Endothelial cell of umbilical vein (primary cell): ENCODE results near the gene RPL35. TPM values are rescaled to one million over a fixed set of nuclear protein-coding genes. Genes with fewer than 3 reads are reported as not detected.

Source experiments
- BruUV-seq: library from RNA; stranded (reverse); fragments of 400-500 nt; replicated peaks from 2 replicates; lab custom pipeline; 2021; lab: Mats Ljungman, UMichigan
- CTCF ChIA-PET: fragments of 300-600, 350-600 bp; sonication (Branson Sonifier 250); formaldehyde crosslinking; loops from one replicate; lab custom pipeline; 2021; ENCODE audit warnings: antibody characterized with exemption, inconsistent platforms; lab: Charles Lee
- POLR2A ChIA-PET: fragments of 300-600, 350-600 bp; sonication (Branson Sonifier 250); formaldehyde crosslinking; loops from one replicate; lab custom pipeline; 2021; ENCODE audit warnings: antibody characterized with exemption, inconsistent platforms; lab: Charles Lee
- DNase-seq: peaks from one replicate; pipeline ENCODE4 v3.0.0-alpha.2; 2011; ENCODE audit warnings: low read depth, low spot score
- FAIRE-seq: peaks from 2 replicates; lab custom pipeline; 2011; peaks lifted over from hg19 to GRCh38; lab: Jason Lieb, UNC
- H2AFZ ChIP-seq: 2 replicates; pipeline ENCODE4 v1.6.0; 2012; ENCODE audit warnings: low read depth, low read length, control low read depth, inconsistent platforms
- H3K27ac ChIP-seq: 2 replicates; pipeline ENCODE4 v1.5.1; 2011; ENCODE audit warnings: low read depth, mild to moderate bottlenecking, control low read depth, low read length, moderate library complexity; ENCODE audit not compliant: insufficient read depth
- H3K27me3 ChIP-seq, 2 experiments: 2 replicates each; pipeline versions ENCODE4 v1.6.0 to v1.6.1; 2011; ENCODE audit warnings: low read length in 2 of 2, mixed read lengths in 1 of 2; ENCODE audit not compliant: control insufficient read depth in 2 of 2, insufficient read depth in 2 of 2
- H3K36me3 ChIP-seq, 2 experiments: 2 replicates in 1 of 2; 3 replicates in 1 of 2; pipeline ENCODE4 v1.5.1; 2011; ENCODE audit warnings: low read length in 2 of 2, mild to moderate bottlenecking in 1 of 2, moderate library complexity in 1 of 2; ENCODE audit not compliant: control insufficient read depth in 2 of 2, insufficient read depth in 2 of 2; ENCODE audit errors: extremely low read depth in 1 of 2
- H3K4me1 ChIP-seq: 3 replicates; pipeline ENCODE4 v1.5.1; 2011; ENCODE audit warnings: mild to moderate bottlenecking, low read length; ENCODE audit not compliant: control insufficient read depth, insufficient read depth; ENCODE audit errors: extremely low read depth
- H3K4me2 ChIP-seq: 2 replicates; pipeline ENCODE4 v1.6.1; 2011; ENCODE audit warnings: low read length, control low read depth, mixed read lengths; ENCODE audit not compliant: insufficient read depth
- H3K4me3 ChIP-seq, 3 experiments: fragments of 200-600 bp in 1 of 3; sonication (generic), shearing (Covaris generic) in 1 of 3; replicated peaks in 1 of 3; 2 replicates each; pipeline ENCODE4 v1.5.1; 2011 to 2016; ENCODE audit warnings: control low read depth in 3 of 3, low read length in 3 of 3, mild to moderate bottlenecking in 2 of 3, inconsistent platforms in 1 of 3, low read depth in 1 of 3, moderate library complexity in 1 of 3; ENCODE audit not compliant: insufficient read depth in 1 of 3
- H3K79me2 ChIP-seq: 2 replicates; pipeline ENCODE4 v1.6.0; 2012; ENCODE audit warnings: low read length, inconsistent platforms; ENCODE audit not compliant: control insufficient read depth, insufficient read depth
- H3K9ac ChIP-seq: replicated peaks from 2 replicates; pipeline ENCODE3; 2011; ENCODE audit warnings: low read length, control low read depth; ENCODE audit not compliant: insufficient read depth; ENCODE audit errors: extremely low read depth
- H3K9me1 ChIP-seq: replicated peaks from 3 replicates; pipeline ENCODE4 v1.6.0; 2011; ENCODE audit warnings: mild to moderate bottlenecking, low read length; ENCODE audit not compliant: control insufficient read depth, insufficient read depth; ENCODE audit errors: extremely low read depth
- H3K9me3 ChIP-seq: replicated peaks from 2 replicates; pipeline ENCODE4 v1.5.1; 2012; ENCODE audit warnings: low read length, inconsistent platforms; ENCODE audit not compliant: control insufficient read depth, insufficient read depth
- H4K20me1 ChIP-seq: replicated peaks from 2 replicates; pipeline ENCODE3; 2011; ENCODE audit warnings: mild to moderate bottlenecking, low read length; ENCODE audit not compliant: control insufficient read depth, insufficient read depth; ENCODE audit errors: extremely low read depth
- CTCF ChIP-seq, 2 donors: IDR thresholded peaks; 1 replicate in 1 of 2; 2 replicates in 1 of 2; pipeline ENCODE4 v1.5.1; 2011; ENCODE audit warnings: low read length in 2 of 2, mild to moderate bottlenecking in 2 of 2, moderate library complexity in 2 of 2, control low read depth in 1 of 2, inconsistent platforms in 1 of 2, low read depth in 1 of 2; ENCODE audit not compliant: insufficient read depth in 1 of 2; ENCODE audit errors: extremely low read depth in 1 of 2
- FOS ChIP-seq: IDR thresholded peaks from 2 replicates; pipeline ENCODE4 v1.6.1; 2011; ENCODE audit warnings: mild to moderate bottlenecking, low read length, moderate library complexity, borderline replicate concordance; ENCODE audit not compliant: insufficient read depth
- GATA2 ChIP-seq: IDR thresholded peaks from 2 replicates; pipeline ENCODE4 v1.7.0; 2011; ENCODE audit warnings: low read depth, mild to moderate bottlenecking, moderate library complexity, mixed read lengths, low read length; ENCODE audit not compliant: insufficient read length, insufficient read depth
- MYC ChIP-seq: IDR thresholded peaks from one replicate; pipeline ENCODE4 v1.6.1; 2011; ENCODE audit warnings: mild to moderate bottlenecking, low read depth, low read length
- POLR2A ChIP-seq: IDR thresholded peaks from 2 replicates; pipeline ENCODE4 v1.6.1; 2012; ENCODE audit warnings: low read depth, mild to moderate bottlenecking, control low read depth, low read length
- dilution Hi-C: fragments of 300-500 bp; cut with MboI; formaldehyde crosslinking; loops from one replicate; pipeline ENCODE4 v1.15.0; 2019; ENCODE audit warnings: low sequenced_read_pairs; ENCODE audit not compliant: extremely low pct_ligation_motif_present
- intact Hi-C: fragments of 100-400 bp; cut with micrococcal nuclease; formaldehyde crosslinking; loops from one replicate; pipeline ENCODE4 v1.10.0; 2022
- polyA plus RNA-seq, 4 experiments: library from polyadenylated mRNA; depleted of rRNA in 3 of 4; stranded (reverse) in 3 of 4; unstranded in 1 of 4; fragments of >200 nt; gene quantifications; 2 replicates each; pipeline versions ENCODE4 v1.2.1 to v1.2.3, GENCODE V29; 2011 to 2012; ENCODE audit warnings: missing spikeins in 1 of 4
- total RNA-seq: library from RNA; stranded (reverse); gene quantifications from 2 replicates; pipeline ENCODE4 v1.2.3, GENCODE V29; 2021

The RPL35 gene
- total and polyA plus RNA-seq, 2 donors (not counting 3 experiments of a cell fraction or from before 2014, with no cell fraction given) = 1,230 to 2,206 TPM

GRCh38 chr9:124873664-124874063 lies 11.9 kb upstream of the RPL35 start:
- Histone ChIP-seq H3K79me2 (peaks cover 72% of the 10 kb centered on the region), H3K9me1 (no peaks in the 10 kb centered on the region), H3K9ac (no peak overlapping the region), H3K9me3 (no peaks in the 10 kb centered on the region), H2AFZ (no peak overlapping the region), H3K27me3 (no peaks in the 10 kb centered on the region), H3K4me3 (no peak overlapping the region), H3K27ac (no peak overlapping the region), H4K20me1 (peaks cover 7% of the 10 kb centered on the region), H3K36me3 (peaks cover 33 to 37% of the 10 kb centered on the region in 2 experiments), H3K4me1 (peaks cover 26% of the 10 kb centered on the region), H3K4me2 (no peak overlapping the region)
- no peak for FAIRE-seq
- no TSS peak for BruUV-seq
- dilution Hi-C loops = no loop called here
- TF ChIP-seq GATA2 (no peak), CTCF (IDR thresholded peaks at IDR 0.05; ENCODE audit: extremely low read depth in 1 of 2, insufficient read depth in 1 of 2, low read depth in 1 of 2, low read length in 2 of 2) (no peak), FOS (no peak), MYC (no peak)
- ChIA-PET POLR2A (no interaction called here), CTCF (interaction anchor here (1.0 to 1.7 kb wide), 2 partner anchors 18 to 97 kb away, joined by 3 read pairs; partner anchors contain the start of gene OLFML2A)
- intact Hi-C loops = no loop called here
- DNase-seq = no peak

GRCh38 chr9:124871156-124871561 lies 9.4 kb upstream of the RPL35 start:
- Histone ChIP-seq H3K4me2 (peak overlapping the region; percentile 96), H3K9ac (no peak overlapping the region), H4K20me1 (peaks cover 7% of the 10 kb centered on the region), H3K36me3 (peaks cover 15 to 23% of the 10 kb centered on the region in 2 experiments), H3K9me1 (no peaks in the 10 kb centered on the region), H3K9me3 (no peaks in the 10 kb centered on the region), H3K4me3 (peak overlapping the region in 1 of 3 experiments; percentile 79), H3K27me3 (no peaks in the 10 kb centered on the region), H3K79me2 (peaks cover 78% of the 10 kb centered on the region), H2AFZ (no peak overlapping the region), H3K27ac (peak overlapping the region; percentile 75), H3K4me1 (peaks cover 34% of the 10 kb centered on the region)
- DNase-seq (no peak), FAIRE-seq (no peak)
- CTCF ChIA-PET = interaction anchor here (1.6 to 4.1 kb wide), 2 partner anchors 10 to 18 kb away, joined by 4 to 15 read pairs; partner anchors contain the start of gene WDR38
- intact Hi-C loops (no loop called here), dilution Hi-C loops (no loop called here)
- no TSS peak for BruUV-seq
- POLR2A ChIA-PET = interaction anchor here (1.2 kb wide), 1 partner anchor 212 kb away, joined by 3 read pairs; no protein-coding TSS in a partner anchor
- peak; percentile 21 for TF ChIP-seq POLR2A
- TF ChIP-seq CTCF (IDR thresholded peaks at IDR 0.05; ENCODE audit: extremely low read depth in 1 of 2, insufficient read depth in 1 of 2, low read depth in 1 of 2, low read length in 2 of 2) = no peak
